HCT116 (cell line): ENCODE data around the gene NXPH1. TPM values are rescaled to one million over a fixed set of nuclear protein-coding genes. Genes with fewer than 3 reads are reported as not detected.

Source experiments
- ATAC-seq: fragments of 200-7000 bp; cut with Tn5 transposase; 2 replicates; pipeline ENCODE4 v1.9.1; 2020; ENCODE audit warnings: mild to moderate bottlenecking, moderate library complexity
- BruUV-seq: library from RNA; stranded (reverse); fragments of 400-500 nt; replicated peaks from 2 replicates; lab custom pipeline; 2021; lab: Mats Ljungman, UMichigan
- CTCF ChIA-PET: fragments of 300-600 bp; sonication (Branson Sonifier 250); formaldehyde crosslinking; loops from one replicate; lab custom pipeline; 2021; ENCODE audit warnings: antibody characterized with exemption; lab: Charles Lee
- POLR2A ChIA-PET: fragments of 300-600, 350-600 bp; sonication (Branson Sonifier 250); formaldehyde crosslinking; loops from one replicate; lab custom pipeline; 2021; ENCODE audit warnings: antibody characterized with exemption; lab: Charles Lee
- RAD21 ChIA-PET, 2 experiments: fragments of 300-600 bp; sonication (Branson Sonifier 250); formaldehyde crosslinking; loops; one replicate each; lab custom pipeline; 2023; ENCODE audit warnings: low total read pairs in 2 of 2; ENCODE audit not compliant: uncharacterized antibody in 2 of 2, unreplicated experiment in 2 of 2, low non-redundant PET in 1 of 2; lab: Charles Lee
- DNase-seq: peaks from one replicate; pipeline ENCODE4 v3.0.0-alpha.2; 2010; ENCODE audit warnings: low read depth, low spot score
- H2AFZ ChIP-seq: fragments of 200-600 bp; shearing (Covaris generic), sonication (generic); 2 replicates; pipeline ENCODE4 v1.6.1; 2017; ENCODE audit warnings: low read depth, mixed run types, mixed read lengths, antibody characterized with exemption, low read length; ENCODE audit not compliant: poor library complexity, severe bottlenecking
- H3K27ac ChIP-seq: 2 replicates; pipeline ENCODE4 v1.5.1; 2012; ENCODE audit warnings: low read depth, low read length
- H3K27me3 ChIP-seq: fragments of 200-600 bp; sonication (generic); 2 replicates; pipeline ENCODE4 v1.6.1; 2016; ENCODE audit warnings: mixed run types, low read length, mixed read lengths; ENCODE audit not compliant: insufficient read depth
- H3K36me3 ChIP-seq, 2 experiments: fragments of 200-500 bp in 1 of 2; fragments of 200-600 bp in 1 of 2; sonication (Bioruptor generic) in 1 of 2; sonication (generic) in 1 of 2; 2 replicates each; pipeline versions ENCODE4 v1.5.1 to v1.6.1; 2014 to 2016; ENCODE audit warnings: low read length in 2 of 2, inconsistent platforms in 1 of 2, mixed read lengths in 1 of 2, mixed run types in 1 of 2; ENCODE audit not compliant: insufficient read depth in 2 of 2, control insufficient read depth in 1 of 2
- H3K4me1 ChIP-seq, 2 experiments: fragments of 200-600 bp in 1 of 2; sonication (generic) in 1 of 2; 2 replicates each; pipeline versions ENCODE4 v1.5.1 to v1.6.1; 2012 to 2017; ENCODE audit warnings: low read length in 2 of 2, inconsistent platforms in 1 of 2, mild to moderate bottlenecking in 1 of 2, mixed read lengths in 1 of 2, mixed run types in 1 of 2, moderate library complexity in 1 of 2; ENCODE audit not compliant: insufficient read depth in 2 of 2, control insufficient read depth in 1 of 2
- H3K4me2 ChIP-seq: fragments of 200-600 bp; sonication (generic); 2 replicates; pipeline ENCODE4 v1.6.1; 2017; ENCODE audit warnings: mixed run types, low read length, mixed read lengths
- H3K4me3 ChIP-seq, 2 experiments: fragments of 200-600 bp in 1 of 2; sonication (generic) in 1 of 2; replicated peaks in 1 of 2; 2 replicates each; pipeline ENCODE4 v1.5.1; 2011 to 2016; ENCODE audit warnings: low read length in 2 of 2, control low read depth in 1 of 2, low read depth in 1 of 2, mild to moderate bottlenecking in 1 of 2, mixed read lengths in 1 of 2, mixed run types in 1 of 2
- H3K79me2 ChIP-seq: fragments of 200-600 bp; sonication (generic); 2 replicates; pipeline ENCODE4 v1.6.1; 2017; ENCODE audit warnings: mild to moderate bottlenecking, mixed run types, low read length, moderate library complexity, mixed read lengths; ENCODE audit not compliant: insufficient read depth
- H3K9ac ChIP-seq: fragments of 200-600 bp; sonication (generic); 2 replicates; pipeline ENCODE4 v1.6.1; 2016; ENCODE audit warnings: low read length, mixed read lengths
- H3K9me2 ChIP-seq: fragments of 200-600 bp; sonication (generic), shearing (Covaris generic); 2 replicates; pipeline ENCODE4 v1.6.1; 2017; ENCODE audit warnings: mixed run types, mild to moderate bottlenecking, moderate library complexity; ENCODE audit not compliant: insufficient read depth
- H3K9me3 ChIP-seq, 2 experiments: fragments of 200-500 bp in 1 of 2; fragments of 200-600 bp in 1 of 2; sonication (Bioruptor generic) in 1 of 2; sonication (generic) in 1 of 2; 2 replicates each; pipeline ENCODE4 v1.6.1; 2014 to 2017; ENCODE audit warnings: low read length in 2 of 2, mixed read lengths in 2 of 2, inconsistent platforms in 1 of 2, low read depth in 1 of 2, mild to moderate bottlenecking in 1 of 2, mixed run types in 1 of 2, moderate library complexity in 1 of 2; ENCODE audit not compliant: control insufficient read depth in 1 of 2, insufficient read depth in 1 of 2
- H4K20me1 ChIP-seq: fragments of 200-600 bp; sonication (generic), shearing (Covaris generic); 2 replicates; pipeline ENCODE4 v1.6.1; 2017; ENCODE audit warnings: mixed run types, mild to moderate bottlenecking, moderate library complexity; ENCODE audit not compliant: insufficient read depth
- ATF3 ChIP-seq: IDR thresholded peaks from 2 replicates; pipeline ENCODE4 v1.6.1; 2012
- CBX3 ChIP-seq: IDR thresholded peaks from 2 replicates; pipeline ENCODE4 v1.6.1; 2012; ENCODE audit warnings: low read depth
- CEBPB ChIP-seq: IDR thresholded peaks from 2 replicates; pipeline ENCODE4 v1.6.1; 2012; ENCODE audit warnings: low read depth
- EGR1 ChIP-seq: IDR thresholded peaks from 2 replicates; pipeline ENCODE4 v1.6.1; 2012; ENCODE audit warnings: low read depth
- ELF1 ChIP-seq: IDR thresholded peaks from 2 replicates; pipeline ENCODE4 v1.6.1; 2012; ENCODE audit warnings: low read depth, borderline replicate concordance
- EZH2 ChIP-seq: fragments of 200-600 bp; sonication (generic); IDR thresholded peaks from 2 replicates; pipeline ENCODE4 v1.6.1; 2017; ENCODE audit warnings: antibody characterized with exemption, mixed run types
- EZH2phosphoT487 ChIP-seq: fragments of 200-600 bp; IDR thresholded peaks from 2 replicates; pipeline ENCODE4 v1.6.1; 2018; ENCODE audit warnings: antibody characterized with exemption, borderline replicate concordance
- JUND ChIP-seq: IDR thresholded peaks from 2 replicates; pipeline ENCODE4 v1.6.1; 2012
- MAX ChIP-seq: IDR thresholded peaks from 2 replicates; pipeline ENCODE4 v1.6.1; 2012
- POLR2A ChIP-seq: IDR thresholded peaks from 2 replicates; pipeline ENCODE4 v1.7.0; 2011; ENCODE audit warnings: borderline replicate concordance; ENCODE audit not compliant: insufficient read depth, insufficient read length; ENCODE audit errors: extremely low read depth
- POLR2AphosphoS5 ChIP-seq: IDR thresholded peaks from 2 replicates; pipeline ENCODE4 v1.6.1; 2011; ENCODE audit warnings: mild to moderate bottlenecking, low read depth, low read length, moderate library complexity
- RAD21 ChIP-seq: IDR thresholded peaks from 2 replicates; pipeline ENCODE4 v1.6.1; 2012; ENCODE audit warnings: low read depth, mild to moderate bottlenecking
- SIN3A ChIP-seq: IDR thresholded peaks from 2 replicates; pipeline ENCODE4 v1.6.1; 2012; ENCODE audit warnings: low read depth
- TCF7L2 ChIP-seq: IDR thresholded peaks from 2 replicates; pipeline ENCODE4 v1.7.0; 2011; ENCODE audit warnings: borderline replicate concordance, inconsistent platforms; ENCODE audit not compliant: insufficient read depth, insufficient read length; ENCODE audit errors: extremely low read depth
- YY1 ChIP-seq: IDR thresholded peaks from 2 replicates; pipeline ENCODE4 v1.6.1; 2011; ENCODE audit warnings: low read length, low read depth, moderate library complexity, mild to moderate bottlenecking; ENCODE audit not compliant: insufficient replicate concordance; ENCODE audit errors: extremely low read depth
- ZBTB33 ChIP-seq: IDR thresholded peaks from 2 replicates; pipeline ENCODE4 v1.6.1; 2011; ENCODE audit warnings: mild to moderate bottlenecking, low read length, moderate library complexity; ENCODE audit not compliant: insufficient replicate concordance; ENCODE audit errors: extremely low read depth
- ZFX ChIP-seq: fragments of 450-650 bp; IDR thresholded peaks from 2 replicates; pipeline ENCODE4 v1.6.1; 2017
- ZNF274 ChIP-seq: fragments of 200-500 bp; sonication (Bioruptor generic); IDR thresholded peaks from 2 replicates; pipeline ENCODE4 v1.6.1; 2014; ENCODE audit warnings: mild to moderate bottlenecking, low read depth, low read length, inconsistent platforms
- intact Hi-C: fragments of 100-400 bp; cut with micrococcal nuclease; formaldehyde crosslinking; loops from 2 replicates; pipeline ENCODE4 v1.10.0; 2022
- total RNA-seq: library from RNA; stranded (reverse); gene quantifications from one replicate; pipeline ENCODE4 v1.2.1, GENCODE V29; 2021; ENCODE audit not compliant: unreplicated experiment

Gene NXPH1
- total RNA-seq, 1 experiment from 2014 or later: 0.17 TPM

- Histone ChIP-seq H3K9me3 (no peaks in the 10 kb centered on the region), H3K9me2 (no peaks in the 10 kb centered on the region), H3K4me1 (no peaks in the 10 kb centered on the region), H3K9ac (no peak overlapping the region), H2AFZ (no peak overlapping the region), H3K4me2 (no peak overlapping the region), H3K27ac (no peak overlapping the region), H4K20me1 (no peaks in the 10 kb centered on the region), H3K79me2 (no peaks in the 10 kb centered on the region), H3K36me3 (no peaks in the 10 kb centered on the region), H3K4me3 (no peak overlapping the region), H3K27me3 (no peaks in the 10 kb centered on the region)
- RAD21 ChIA-PET: no interaction called here
- intact Hi-C loops: no loop called here
- ATAC-seq (no peak), DNase-seq (no peak)
- POLR2A ChIA-PET: no interaction called here
- no TSS peak for BruUV-seq
- TF ChIP-seq RAD21: no peak
- no peak for TF ChIP-seq YY1
- TF ChIP-seq ZFX: no peak
- TF ChIP-seq ZBTB33: no peak
- TF ChIP-seq EGR1: no peak
- TF ChIP-seq SIN3A: no peak
- no peak for TF ChIP-seq ZNF274
- no peak for TF ChIP-seq ATF3
- no peak for TF ChIP-seq EZH2
- TF ChIP-seq EZH2phosphoT487: no peak
- no peak for TF ChIP-seq POLR2A
- no peak for TF ChIP-seq POLR2AphosphoS5
- no peak for TF ChIP-seq MAX
- no peak for TF ChIP-seq CEBPB
- TF ChIP-seq CBX3: no peak
- TF ChIP-seq ELF1: no peak
- TF ChIP-seq JUND: no peak
- TF ChIP-seq TCF7L2: no peak
- CTCF ChIA-PET: no interaction called here
These were observed 185.1 kb downstream of the NXPH1 start for GRCh38 chr7:8618441-8619070.
